CD1c-positive myeloid dendritic cell (primary cell): ENCODE data around the gene IRF8.
A peak's percentile ranks its signal among the peaks of the same experiment; 100 is the strongest.

Experiments used
- DNase-seq: peaks from one replicate; pipeline ENCODE4 v3.0.0-alpha.2; 2016; ENCODE audit errors: extremely low spot score

The IRF8 gene

GRCh38 chr16:85868495-85868894, 30.5 kb upstream of the IRF8 start:
- DNase-seq = no peak

- no peak for DNase-seq
These were observed 29.8 kb upstream of the IRF8 start for GRCh38 chr16:85869206-85869605.

DNA sequence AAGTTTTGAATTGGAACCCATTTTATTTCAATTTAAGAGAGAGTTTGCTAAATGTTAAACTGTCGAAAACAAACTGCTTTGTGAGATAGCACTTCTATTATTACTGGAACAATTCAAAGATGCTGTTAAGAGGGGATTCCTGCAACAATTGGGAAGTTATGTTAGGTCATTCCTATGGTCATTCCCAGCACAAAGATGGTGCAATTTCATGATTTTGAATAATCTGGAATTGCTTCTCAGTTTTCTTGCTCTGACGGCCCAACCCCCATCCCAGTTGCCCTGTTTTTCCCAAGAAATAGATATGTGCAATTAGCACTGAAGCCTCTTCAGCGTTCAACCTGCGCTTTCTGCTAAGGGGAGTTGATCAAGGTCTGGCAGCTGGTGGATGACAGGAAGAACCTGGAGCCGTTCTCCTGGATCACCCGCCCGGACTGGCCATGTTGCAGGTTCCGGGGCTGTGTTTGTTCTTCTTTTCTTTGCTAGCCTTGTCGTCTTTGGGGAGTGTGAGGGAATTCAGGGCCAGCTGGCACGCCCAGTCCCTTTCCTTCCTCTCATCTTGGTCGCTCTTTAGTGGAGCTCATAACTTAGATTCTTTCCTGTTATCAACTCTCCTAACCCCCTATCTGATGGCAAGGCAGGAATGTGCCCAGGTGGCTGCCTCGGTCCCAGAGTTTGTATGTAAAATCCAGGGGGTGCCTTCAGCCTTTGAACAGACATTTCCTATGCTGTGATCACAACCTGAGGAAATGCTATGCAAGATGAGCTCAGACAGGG, 29.0 kb upstream of the IRF8 start:
- DNase-seq = peak; percentile 69

DNA sequence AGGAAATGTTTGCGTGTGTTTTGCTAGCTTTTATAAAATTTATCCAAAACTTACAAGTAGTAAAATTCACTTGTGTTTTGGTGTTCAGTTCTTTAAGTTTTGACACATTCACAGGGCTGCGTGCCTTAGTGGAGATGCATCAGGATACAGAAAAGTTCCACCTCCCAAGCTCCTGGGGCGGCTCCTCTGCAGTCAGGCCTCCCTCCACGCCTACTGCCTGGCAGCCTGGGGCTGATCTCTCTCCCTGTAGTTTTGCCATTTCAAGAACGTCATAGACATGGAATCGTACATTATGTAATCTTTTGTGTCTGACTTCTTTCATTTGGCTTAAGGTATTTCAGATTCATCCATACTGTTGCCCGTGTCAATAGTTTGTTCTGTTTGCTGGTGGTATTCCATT, 27.2 kb upstream of the IRF8 start:
- no peak for DNase-seq

DNA sequence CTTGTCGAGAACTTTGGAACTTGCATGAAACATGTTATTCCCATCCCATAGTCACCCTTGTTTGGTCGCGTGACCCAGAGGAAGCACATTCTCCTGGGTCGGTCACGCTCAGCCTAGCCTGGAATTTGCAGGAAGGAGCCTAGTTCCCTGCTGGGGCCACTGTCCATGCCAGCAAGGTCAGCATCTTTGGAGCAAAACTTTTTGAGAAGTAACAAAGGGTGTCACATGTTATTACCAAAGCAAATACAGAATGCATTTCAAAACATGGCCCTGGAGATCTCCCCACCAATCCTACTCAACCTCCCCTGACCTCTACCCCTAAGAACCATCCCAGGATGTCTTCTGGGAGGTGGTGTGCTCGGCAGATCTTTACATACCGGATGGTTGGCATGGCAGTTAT, 26.2 kb upstream of the IRF8 start:
- peak; percentile 81 for DNase-seq

DNA sequence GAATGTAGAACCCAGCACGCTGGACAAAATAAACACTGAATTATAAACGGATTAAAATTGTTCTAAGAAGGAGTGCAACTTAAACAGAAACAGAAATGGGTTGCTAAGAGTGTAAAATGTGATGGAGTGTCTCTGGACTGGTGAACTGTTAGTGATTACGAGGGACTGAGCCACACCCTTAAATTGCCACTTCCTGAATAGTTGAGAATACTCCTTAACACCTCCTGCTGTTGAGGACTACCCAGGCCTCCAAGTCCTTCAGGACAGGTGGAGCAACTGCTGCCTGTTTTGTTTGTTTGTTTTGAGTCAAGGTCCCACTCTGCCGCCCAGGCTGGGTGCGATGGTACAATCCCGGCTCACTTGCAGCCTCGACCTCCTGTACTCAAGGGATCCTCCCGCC, 25.8 kb upstream of the IRF8 start:
- peak; percentile 39 for DNase-seq

GRCh38 chr16:85874031-85874430, 24.9 kb upstream of the IRF8 start:
- peak; percentile 74 for DNase-seq

GRCh38 chr16:85878407-85878806, 20.6 kb upstream of the IRF8 start:
- no peak for DNase-seq

- peak; percentile 26 for DNase-seq
These were observed 20.1 kb upstream of the IRF8 start for GRCh38 chr16:85878875-85879274.

- no peak for DNase-seq
These were observed 19.4 kb upstream of the IRF8 start for GRCh38 chr16:85879549-85879948.

DNA sequence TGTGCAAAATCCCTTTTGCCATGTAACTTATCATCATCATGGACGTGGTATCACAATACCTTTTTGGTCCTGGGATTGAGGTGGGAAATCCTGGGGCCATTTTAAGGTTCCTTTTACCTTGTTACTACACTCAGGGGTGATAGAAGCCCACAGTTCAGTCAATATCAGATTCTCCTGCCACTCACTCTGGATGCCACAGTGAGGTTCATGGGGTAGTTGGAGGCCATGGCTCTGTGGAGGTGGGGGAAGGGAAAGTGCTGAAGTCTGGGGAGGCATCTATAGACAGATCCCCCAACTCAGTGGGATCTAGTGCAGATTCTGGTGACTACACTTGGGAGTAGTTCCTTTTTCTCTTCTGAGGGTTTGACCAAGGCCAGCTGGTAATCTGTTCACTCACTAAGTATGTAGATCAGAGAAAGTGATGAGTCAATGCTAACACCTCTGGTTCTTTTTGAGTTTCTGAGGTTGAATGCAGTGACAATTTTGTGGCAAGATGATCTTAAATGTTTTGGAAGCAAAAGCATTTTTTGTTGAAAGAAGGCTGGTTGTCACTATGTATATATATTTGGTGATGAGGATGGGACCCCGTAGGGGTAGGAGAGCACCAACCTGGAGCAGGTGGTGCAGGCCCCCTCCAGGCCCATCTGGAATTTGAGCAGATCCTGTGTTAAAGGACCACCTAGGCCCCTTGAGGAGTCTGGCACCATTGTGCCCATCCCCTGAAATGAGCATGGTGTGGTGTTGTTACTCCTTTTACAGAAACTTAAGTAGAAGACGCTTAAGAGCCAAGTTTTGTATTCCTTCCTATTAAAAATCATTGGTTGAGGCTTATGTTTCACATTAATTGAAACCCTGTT, 18.8 kb upstream of the IRF8 start:
- peak; percentile 59 for DNase-seq

- DNase-seq = no peak
These were observed 18.1 kb upstream of the IRF8 start for GRCh38 chr16:85880861-85881260.

DNA sequence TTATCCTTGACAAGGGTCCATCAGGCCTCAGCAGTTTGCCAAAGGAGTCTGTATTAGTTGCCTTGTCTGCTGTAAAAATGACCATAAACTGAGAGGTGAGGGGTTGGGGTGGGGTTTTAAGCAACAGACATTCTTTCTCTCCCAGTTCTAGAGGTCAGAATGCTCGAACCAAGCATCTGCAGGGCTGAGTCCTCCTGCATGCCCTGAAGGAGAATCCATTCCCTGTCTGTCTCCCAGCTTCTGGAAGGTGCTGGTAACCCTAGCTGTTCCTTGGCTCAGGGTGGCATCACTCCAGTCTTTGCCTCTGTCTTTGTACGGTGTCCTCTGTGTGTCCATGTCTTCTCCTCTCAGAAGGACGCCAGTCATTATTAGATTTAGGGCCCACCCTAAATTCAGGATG, 17.5 kb upstream of the IRF8 start:
- no peak for DNase-seq

DNA sequence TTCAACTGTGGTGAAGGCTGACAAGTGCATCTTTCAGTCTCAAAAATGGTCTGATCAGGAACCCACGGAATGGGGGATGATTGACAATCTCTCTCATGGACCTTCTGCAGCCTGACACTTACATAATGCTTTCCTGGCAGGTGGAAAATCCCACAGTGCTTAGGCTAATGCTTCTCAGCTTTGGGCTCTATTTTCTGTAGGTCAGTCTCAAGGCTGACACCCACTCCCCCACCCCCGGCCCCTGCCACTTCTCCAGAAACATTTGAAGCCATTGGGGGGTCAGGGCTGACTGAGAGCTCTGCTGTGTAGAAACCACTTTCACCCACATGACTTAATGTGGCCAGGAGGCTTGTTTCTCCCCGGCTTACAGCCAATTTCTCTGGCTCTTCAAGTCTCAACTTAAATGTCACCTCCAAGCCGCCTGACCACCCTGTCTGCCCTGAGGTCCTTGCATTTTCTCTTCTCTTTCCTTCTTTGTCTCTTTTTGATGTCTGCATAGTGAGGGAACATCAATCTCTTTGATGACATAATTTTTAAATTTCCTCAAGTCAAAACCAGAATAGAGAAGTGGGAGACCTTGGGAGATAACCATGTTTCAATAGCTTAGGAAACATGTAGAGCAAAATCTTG, 16.7 kb upstream of the IRF8 start:
- DNase-seq = peak; percentile 75

DNA sequence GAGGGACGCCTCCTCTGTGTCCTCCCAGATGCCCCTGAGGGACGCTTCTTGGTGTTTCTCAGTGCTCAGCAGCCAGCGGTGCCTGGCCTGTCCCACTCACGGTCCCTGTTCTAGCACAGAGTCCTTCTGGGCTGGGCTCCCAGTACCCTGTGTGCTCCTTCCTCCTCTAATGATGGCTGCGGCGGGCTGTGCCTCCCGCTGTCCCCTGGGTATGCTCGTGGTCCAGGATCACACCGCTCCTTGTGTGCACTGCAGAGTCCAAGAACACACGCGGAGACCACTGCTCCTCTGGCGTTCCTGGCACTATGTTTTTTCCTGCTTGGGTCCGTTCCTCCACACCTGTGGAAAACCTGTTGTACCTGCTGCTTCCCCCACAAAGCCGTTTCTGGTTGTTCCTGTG, 15.1 kb upstream of the IRF8 start:
- DNase-seq = no peak

DNA sequence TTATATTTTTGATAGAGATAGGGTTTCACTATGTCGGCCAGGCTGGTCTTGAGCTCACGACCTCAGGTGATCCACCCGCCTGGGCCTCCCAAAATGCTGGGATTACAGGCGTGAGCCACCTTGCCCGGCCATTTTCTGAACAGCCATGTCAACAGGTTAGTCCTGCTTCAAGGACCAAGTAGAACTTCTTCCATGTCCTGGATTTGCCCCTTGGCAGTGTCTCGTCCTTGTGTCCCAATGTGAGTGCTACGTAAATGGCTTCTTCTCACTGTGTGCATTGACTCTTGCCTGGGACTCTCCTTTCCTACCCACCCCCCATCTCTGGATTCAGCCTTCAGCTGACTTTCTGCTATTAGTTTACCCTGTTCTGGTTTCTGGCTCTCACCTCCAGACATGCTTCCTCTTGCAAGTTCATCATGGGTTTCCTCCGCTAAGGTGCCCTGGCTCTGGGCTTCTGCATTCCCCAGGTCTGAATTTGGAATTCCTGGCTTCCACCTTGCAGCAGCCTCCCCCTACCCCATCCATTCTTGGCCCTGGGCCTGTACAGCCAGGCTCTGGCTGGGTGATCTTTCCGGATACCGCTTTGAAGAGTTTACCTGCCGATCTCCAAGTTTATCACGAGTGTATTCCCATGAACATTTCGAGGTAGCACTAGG, 14.0 kb upstream of the IRF8 start:
- DNase-seq = no peak

DNA sequence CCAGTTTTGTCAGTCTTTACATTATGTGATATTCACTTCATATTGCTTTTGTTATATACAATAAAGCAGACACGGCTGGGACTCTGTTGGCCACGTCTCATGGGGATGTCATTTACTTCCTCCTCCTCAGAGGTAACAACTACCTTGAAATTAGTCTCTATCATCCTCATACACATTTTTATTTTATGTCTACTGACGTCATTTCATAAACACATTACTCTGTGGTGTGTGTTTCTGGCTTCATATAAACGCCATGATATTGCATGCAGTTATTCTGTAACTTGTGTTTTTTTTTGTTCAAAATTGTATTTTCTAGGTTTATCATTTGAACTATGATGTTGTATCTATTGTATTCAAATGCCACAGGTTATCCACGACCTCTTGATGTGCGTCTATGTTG, 13.4 kb upstream of the IRF8 start:
- no peak for DNase-seq

DNA sequence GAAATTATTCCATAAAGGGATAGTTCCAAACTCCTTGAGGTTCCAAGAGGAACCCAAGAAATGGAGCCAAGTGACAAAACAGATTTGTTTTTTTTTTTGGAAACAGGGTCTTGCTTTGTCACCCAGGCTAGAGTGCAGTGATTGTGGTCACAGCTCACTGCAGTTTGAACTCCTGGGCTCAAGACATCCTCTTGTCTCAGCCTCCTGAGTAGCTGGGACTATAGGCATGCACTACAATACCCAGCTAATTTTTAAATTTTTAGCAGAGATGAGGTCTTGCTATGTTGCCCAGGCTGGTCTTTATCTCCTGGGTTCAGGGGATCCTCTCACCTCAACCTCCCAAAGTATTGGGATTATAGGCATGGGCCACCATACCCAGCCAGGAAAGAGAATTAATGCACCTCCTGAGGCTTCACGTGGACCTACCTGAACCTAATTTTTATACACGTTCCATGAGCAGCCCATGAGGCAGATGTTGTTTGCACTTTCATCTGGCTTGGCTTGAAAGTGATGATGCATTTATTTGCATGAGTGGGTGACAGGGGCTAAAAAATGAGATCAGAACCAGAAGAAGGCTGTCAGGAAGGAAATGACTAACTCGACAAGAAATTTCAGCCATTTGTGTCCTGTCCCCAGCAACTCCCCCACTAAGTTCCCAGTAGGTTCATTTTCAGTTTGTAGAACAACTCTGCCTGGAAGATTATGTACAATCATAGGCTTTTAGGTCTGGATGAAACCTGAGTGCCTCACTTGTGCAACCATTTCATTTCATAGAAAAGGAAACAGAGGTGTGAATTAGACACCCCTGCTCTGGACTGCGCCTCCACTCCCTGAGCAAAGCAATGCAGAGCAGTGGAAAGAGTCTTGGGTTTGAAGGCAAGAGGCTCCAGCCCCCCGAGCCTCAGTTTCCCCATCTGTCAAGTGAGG, 10.3 kb upstream of the IRF8 start:
- DNase-seq = peak; percentile 83

GRCh38 chr16:85891033-85891775, 7.8 kb upstream of the IRF8 start:
- DNase-seq = no peak

GRCh38 chr16:85891776-85892166, 7.2 kb upstream of the IRF8 start:
- no peak for DNase-seq
